AG04449 (cell line): ENCODE data around the gene FBXO42.

Experiments used
- CTCF ChIA-PET: fragments of 350-600 bp; formaldehyde crosslinking; extraction: SDS; loops from one replicate; lab custom pipeline; 2021; ENCODE audit warnings: antibody characterized with exemption; lab: Yijun Ruan, JAX
- POLR2A ChIA-PET: fragments of 400-600, 350-600 bp; formaldehyde crosslinking; extraction: SDS; loops from one replicate; lab custom pipeline; 2020; ENCODE audit warnings: antibody characterized with exemption, inconsistent platforms; lab: Yijun Ruan, JAX
- DNase-seq: peaks from one replicate; pipeline ENCODE4 v3.0.0-alpha.2; 2010; ENCODE audit warnings: low read depth, low spot score
- H3K4me3 ChIP-seq: 2 replicates; pipeline ENCODE4 v1.5.1; 2011; ENCODE audit warnings: low read depth, mild to moderate bottlenecking, control low read depth, low read length
- TF ChIP-seq, protein P1 (sequence below): IDR thresholded peaks from one replicate; pipeline ENCODE4 v1.5.1; 2011; ENCODE audit warnings: mild to moderate bottlenecking, moderate library complexity, low read length, control low read depth, inconsistent platforms; ENCODE audit not compliant: insufficient read depth; ENCODE audit errors: missing control alignments

FBXO42 gene

DNA sequence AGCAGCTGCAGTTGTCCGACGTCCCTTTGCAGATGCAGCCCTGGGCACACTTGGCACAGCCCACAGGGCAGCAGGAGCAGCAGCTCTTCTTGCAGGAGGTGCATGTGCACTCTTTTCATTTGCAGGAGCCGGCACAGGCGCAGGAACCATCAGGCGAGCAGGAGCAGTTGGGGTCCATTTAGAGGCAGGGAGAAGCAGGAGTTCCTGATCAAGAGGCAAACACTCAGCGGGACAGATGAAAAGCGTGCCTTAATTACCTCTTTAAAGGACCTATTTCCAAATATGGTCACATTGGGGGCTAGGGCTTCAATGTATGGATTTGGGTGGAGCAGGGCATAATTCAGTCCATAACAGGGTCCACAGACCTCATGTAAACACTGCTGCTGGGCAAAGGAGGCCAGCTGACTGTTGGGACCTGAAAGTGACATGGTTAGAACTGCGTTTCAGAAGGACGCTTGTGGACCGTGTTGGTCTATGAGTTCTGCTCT is 111.0 kb downstream of the FBXO42 start:
- POLR2A ChIA-PET = no interaction called here
- no peak for DNase-seq
- no peak overlapping the region for H3K4me3 ChIP-seq
- CTCF ChIA-PET = interaction anchor here (1.1 to 17.7 kb wide), 4 partner anchors 11 to 163 kb away, joined by 3 to 319 read pairs (median 6); partner anchors contain the start of gene FAM131C
- TF ChIP-seq, protein P1, sequence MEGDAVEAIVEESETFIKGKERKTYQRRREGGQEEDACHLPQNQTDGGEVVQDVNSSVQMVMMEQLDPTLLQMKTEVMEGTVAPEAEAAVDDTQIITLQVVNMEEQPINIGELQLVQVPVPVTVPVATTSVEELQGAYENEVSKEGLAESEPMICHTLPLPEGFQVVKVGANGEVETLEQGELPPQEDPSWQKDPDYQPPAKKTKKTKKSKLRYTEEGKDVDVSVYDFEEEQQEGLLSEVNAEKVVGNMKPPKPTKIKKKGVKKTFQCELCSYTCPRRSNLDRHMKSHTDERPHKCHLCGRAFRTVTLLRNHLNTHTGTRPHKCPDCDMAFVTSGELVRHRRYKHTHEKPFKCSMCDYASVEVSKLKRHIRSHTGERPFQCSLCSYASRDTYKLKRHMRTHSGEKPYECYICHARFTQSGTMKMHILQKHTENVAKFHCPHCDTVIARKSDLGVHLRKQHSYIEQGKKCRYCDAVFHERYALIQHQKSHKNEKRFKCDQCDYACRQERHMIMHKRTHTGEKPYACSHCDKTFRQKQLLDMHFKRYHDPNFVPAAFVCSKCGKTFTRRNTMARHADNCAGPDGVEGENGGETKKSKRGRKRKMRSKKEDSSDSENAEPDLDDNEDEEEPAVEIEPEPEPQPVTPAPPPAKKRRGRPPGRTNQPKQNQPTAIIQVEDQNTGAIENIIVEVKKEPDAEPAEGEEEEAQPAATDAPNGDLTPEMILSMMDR = no peak

DNA sequence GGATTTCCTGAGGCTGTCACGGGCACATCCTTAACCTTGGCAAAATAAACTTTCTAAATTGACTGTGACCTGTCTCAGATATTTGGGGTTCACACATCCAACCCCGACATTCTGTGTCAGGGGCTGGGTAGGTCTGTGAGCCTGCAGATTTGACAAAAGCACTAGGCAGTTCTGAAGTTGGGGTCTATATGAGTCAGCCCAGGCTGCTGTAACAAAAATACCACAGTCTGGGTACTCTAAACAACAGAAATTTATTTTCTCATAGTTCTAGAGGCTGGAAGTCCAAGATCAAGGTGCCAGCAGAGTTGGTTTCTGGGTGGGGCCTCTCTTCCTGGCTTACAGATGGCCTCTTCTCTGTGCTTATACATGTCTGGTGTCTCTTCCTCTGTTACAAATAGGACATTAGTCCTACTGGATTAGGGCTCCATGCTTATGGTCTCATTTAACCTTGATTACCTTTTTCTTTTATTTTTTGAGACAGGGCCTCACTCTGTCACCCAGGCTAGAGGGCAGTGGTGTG is 112.2 kb downstream of the FBXO42 start:
- ChIA-PET CTCF (interaction anchor here (1.2 to 17.7 kb wide), 3 partner anchors 22 to 161 kb away, joined by 4 to 319 read pairs (median 4); partner anchors contain the start of gene FAM131C), POLR2A (no interaction called here)
- TF ChIP-seq, protein P1 = no peak
- no peak overlapping the region for H3K4me3 ChIP-seq
- no peak for DNase-seq

DNA sequence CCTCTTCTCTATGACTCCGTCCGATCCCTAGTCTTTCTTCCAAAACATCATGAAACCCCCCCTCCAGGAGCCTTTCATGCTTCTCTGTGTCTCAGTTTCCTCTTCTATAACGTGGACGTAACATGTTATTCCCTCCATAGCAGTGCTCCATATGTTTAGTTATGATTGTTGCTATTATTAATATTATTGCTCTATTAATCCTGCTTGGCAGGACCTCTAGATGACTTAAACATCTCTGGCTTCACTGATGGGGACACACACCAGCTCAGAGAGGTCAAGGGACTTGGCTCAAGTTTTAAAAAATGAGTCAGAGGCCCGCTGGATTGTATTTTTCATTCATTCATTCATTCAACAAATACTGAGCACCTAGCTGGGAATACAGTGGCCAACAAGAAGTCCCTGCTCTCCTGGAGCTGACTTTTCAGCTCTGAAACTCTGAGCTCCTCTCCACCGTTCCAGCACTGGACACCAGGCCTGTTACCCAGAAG is 114.9 kb downstream of the FBXO42 start:
- H3K4me3 ChIP-seq = peak overlapping the region; percentile 75
- ChIA-PET CTCF (interaction anchor here (0.5 to 17.7 kb wide), 8 partner anchors 11 to 159 kb away, joined by 3 to 319 read pairs (median 5); partner anchors contain the start of gene FAM131C), POLR2A (no interaction called here)
- DNase-seq = no peak
- TF ChIP-seq, protein P1 = no peak

- POLR2A ChIA-PET = no interaction called here
- CTCF ChIA-PET = interaction anchor here (0.7 to 17.7 kb wide), 8 partner anchors 10 to 158 kb away, joined by 3 to 319 read pairs (median 4); partner anchors contain the start of gene FAM131C
- no peak for DNase-seq
- TF ChIP-seq, protein P1 = no peak
- peak within 1 kb of the TSS; percentile 75 for H3K4me3 ChIP-seq
Measured at GRCh38 chr1:16236511-16237342, 115.6 kb downstream of the FBXO42 start, which contains the start of gene CPLANE2. CPLANE2 (minus strand) TSS chr1:16237183; CDS start chr1:16236742, 441 bp downstream.

DNA sequence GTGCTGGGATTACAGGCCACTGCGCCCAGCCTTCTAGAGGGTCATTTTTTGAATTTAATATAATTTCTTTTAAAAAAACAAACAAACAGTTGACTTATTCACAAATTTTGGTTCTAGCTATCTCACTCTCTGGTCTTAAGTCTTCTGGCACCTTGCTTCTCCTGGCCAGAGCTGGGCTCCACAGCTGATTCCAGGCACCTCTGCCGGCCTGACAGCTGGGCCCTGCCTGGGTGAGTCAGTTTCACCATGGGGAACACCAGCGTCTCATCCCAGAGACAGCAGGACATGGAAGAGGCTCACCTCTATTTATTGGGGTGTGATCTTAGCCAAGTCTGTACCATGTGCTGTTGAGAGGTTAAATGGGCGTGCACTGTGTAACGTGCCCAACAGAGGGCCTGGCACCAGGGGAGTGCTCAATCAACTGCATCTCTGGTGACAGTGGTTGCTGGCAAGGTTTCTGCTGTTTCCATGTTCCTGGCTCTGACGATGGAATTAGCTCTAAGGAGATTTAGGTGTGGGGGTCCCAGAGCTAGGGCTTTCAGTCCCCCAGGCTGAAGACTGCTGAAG is 116.3 kb downstream of the FBXO42 start:
- TF ChIP-seq, protein P1 = peak; percentile 11
- no peak for DNase-seq
- ChIA-PET CTCF (interaction anchor here (0.8 to 17.7 kb wide), 6 partner anchors 8 to 157 kb away, joined by 3 to 319 read pairs (median 8); partner anchors contain the start of gene FAM131C), POLR2A (no interaction called here)
- H3K4me3 ChIP-seq = peak overlapping the region; percentile 75
